GM23338 (cell line): ENCODE results near the gene VEGFC. TPM values are rescaled to one million over a fixed set of nuclear protein-coding genes. Genes with fewer than 3 reads are reported as not detected.

Experiments
- ATAC-seq: fragments of 200-7000 bp; cut with Tn5 transposase; 3 replicates; pipeline ENCODE4 v1.9.1; 2020
- DNase-seq: peaks from one replicate; pipeline ENCODE4 v3.0.0-alpha.2; 2015; ENCODE audit warnings: low spot score
- H2AFZ ChIP-seq: fragments of 200-600 bp; sonication (generic); 2 replicates; pipeline ENCODE4 v1.8.0; 2016; ENCODE audit warnings: antibody characterized with exemption, mild to moderate bottlenecking, moderate library complexity
- H3F3A ChIP-seq: fragments of 200-600 bp; sonication (generic); replicated peaks from 2 replicates; pipeline ENCODE4 v1.8.0; 2017; ENCODE audit warnings: antibody characterized with exemption, mixed run types, low read depth
- H3K27ac ChIP-seq: fragments of 200-600 bp; sonication (generic); 2 replicates; pipeline ENCODE4 v1.6.1; 2016; ENCODE audit warnings: low read depth
- H3K27me3 ChIP-seq: fragments of 200-600 bp; sonication (generic); 2 replicates; pipeline ENCODE4 v1.8.0; 2016; ENCODE audit warnings: mild to moderate bottlenecking, mixed run types, moderate library complexity; ENCODE audit not compliant: insufficient read depth
- H3K36me3 ChIP-seq: fragments of 200-600 bp; sonication (generic); 2 replicates; pipeline ENCODE4 v1.8.0; 2016; ENCODE audit warnings: mild to moderate bottlenecking; ENCODE audit not compliant: insufficient read depth
- H3K4me1 ChIP-seq: fragments of 200-600 bp; sonication (generic); 2 replicates; pipeline ENCODE4 v1.8.0; 2016; ENCODE audit warnings: mild to moderate bottlenecking, moderate library complexity; ENCODE audit not compliant: insufficient read depth
- H3K4me2 ChIP-seq: fragments of 200-600 bp; sonication (generic); 2 replicates; pipeline ENCODE4 v1.7.1; 2017; ENCODE audit warnings: mixed run types
- H3K4me3 ChIP-seq: fragments of 200-600 bp; sonication (generic); 2 replicates; pipeline ENCODE4 v1.6.1; 2016; ENCODE audit warnings: mixed run types
- H3K79me2 ChIP-seq: fragments of 200-600 bp; sonication (generic); replicated peaks from 2 replicates; pipeline ENCODE4 v1.8.0; 2017; ENCODE audit warnings: mild to moderate bottlenecking; ENCODE audit not compliant: insufficient read depth
- H3K9me2 ChIP-seq: fragments of 200-600 bp; sonication (generic); 2 replicates; pipeline ENCODE4 v1.8.0; 2017; ENCODE audit not compliant: insufficient read depth
- H4K20me1 ChIP-seq: fragments of 200-600 bp; sonication (generic); replicated peaks from 2 replicates; pipeline ENCODE4 v1.8.0; 2017; ENCODE audit warnings: mild to moderate bottlenecking; ENCODE audit not compliant: insufficient read depth
- H3K27ac Mint-ChIP-seq: 2 replicates; pipeline ENCODE4 v1.8.0; 2020; ENCODE audit warnings: inconsistent platforms, mild to moderate bottlenecking, moderate library complexity, mixed read lengths
- H3K27me3 Mint-ChIP-seq: 3 replicates; pipeline ENCODE4 v1.8.0; 2022; ENCODE audit warnings: low read depth, mild to moderate bottlenecking, moderate library complexity, mixed read lengths, inconsistent platforms; ENCODE audit not compliant: insufficient read depth, poor library complexity
- H3K36me3 Mint-ChIP-seq: 3 replicates; pipeline ENCODE4 v1.8.0; 2021; ENCODE audit warnings: low read depth, mild to moderate bottlenecking, inconsistent platforms, moderate library complexity, mixed read lengths
- H3K4me1 Mint-ChIP-seq: 3 replicates; pipeline ENCODE4 v1.8.0; 2020; ENCODE audit warnings: mild to moderate bottlenecking, inconsistent platforms, mixed read lengths
- H3K4me3 Mint-ChIP-seq: 3 replicates; pipeline ENCODE4 v1.8.0; 2021; ENCODE audit warnings: moderate library complexity, mild to moderate bottlenecking, inconsistent platforms, mixed read lengths
- H3K9me3 Mint-ChIP-seq: 3 replicates; pipeline ENCODE4 v1.8.0; 2020; ENCODE audit warnings: moderate library complexity, mild to moderate bottlenecking, inconsistent platforms, mixed read lengths
- CREB1 ChIP-seq: fragments of 250-450 bp; sonication (Bioruptor Pico); IDR thresholded peaks from 2 replicates; pipeline ENCODE4 v1.5.0; 2020; ENCODE audit warnings: low read depth, mild to moderate bottlenecking, moderate library complexity
- EZH2 ChIP-seq: fragments of 200-600 bp; sonication (generic); IDR thresholded peaks from one replicate; pipeline ENCODE4 v1.8.0; 2017; ENCODE audit warnings: antibody characterized with exemption, mild to moderate bottlenecking, low read depth; ENCODE audit not compliant: unreplicated experiment
- JUNB ChIP-seq: IDR thresholded peaks from one replicate; pipeline ENCODE4 v1.6.1; 2016; ENCODE audit warnings: antibody characterized with exemption; ENCODE audit not compliant: unreplicated experiment
- NANOG ChIP-seq: IDR thresholded peaks from 2 replicates; pipeline ENCODE4 v1.6.1; 2016; ENCODE audit warnings: antibody characterized with exemption, borderline replicate concordance
- POLR2AphosphoS5 ChIP-seq: IDR thresholded peaks from 2 replicates; pipeline ENCODE4 v1.6.1; 2016; ENCODE audit warnings: antibody characterized with exemption, low read depth
- ZNF331 ChIP-seq: fragments of 250-450 bp; sonication (Bioruptor Pico); IDR thresholded peaks from 2 replicates; pipeline ENCODE4 v1.5.0; 2020; ENCODE audit warnings: low read depth, mild to moderate bottlenecking, moderate library complexity
- ZNF462 ChIP-seq: fragments of 250-450 bp; sonication (Bioruptor Pico); IDR thresholded peaks from 2 replicates; pipeline ENCODE4 v1.5.0; 2020; ENCODE audit warnings: mild to moderate bottlenecking, moderate library complexity
- polyA plus RNA-seq: library from polyadenylated mRNA; unstranded; fragments of >200 nt; fragmentation: Nextera tagmentation; extraction: Ambion mirVana; gene quantifications from 2 replicates; pipeline ENCODE4 v1.2.1, GENCODE V29; 2016
- total RNA-seq: library from RNA; depleted of rRNA; stranded (reverse); fragments of >200 nt; shearing (Covaris generic); gene quantifications from 2 replicates; pipeline ENCODE4 v1.2.3, GENCODE V29; 2014
- TF ChIP-seq, protein P1 (sequence below): IDR thresholded peaks from 2 replicates; pipeline ENCODE4 v1.6.1; 2016; ENCODE audit warnings: antibody characterized with exemption
- TF ChIP-seq, protein P2 (sequence below): IDR thresholded peaks from one replicate; pipeline ENCODE4 v1.6.1; 2018; ENCODE audit warnings: antibody characterized with exemption; ENCODE audit not compliant: unreplicated experiment

The VEGFC gene
- total and polyA plus RNA-seq, 2 experiments from 2014 or later: 0.87 to 1.1 TPM

DNA sequence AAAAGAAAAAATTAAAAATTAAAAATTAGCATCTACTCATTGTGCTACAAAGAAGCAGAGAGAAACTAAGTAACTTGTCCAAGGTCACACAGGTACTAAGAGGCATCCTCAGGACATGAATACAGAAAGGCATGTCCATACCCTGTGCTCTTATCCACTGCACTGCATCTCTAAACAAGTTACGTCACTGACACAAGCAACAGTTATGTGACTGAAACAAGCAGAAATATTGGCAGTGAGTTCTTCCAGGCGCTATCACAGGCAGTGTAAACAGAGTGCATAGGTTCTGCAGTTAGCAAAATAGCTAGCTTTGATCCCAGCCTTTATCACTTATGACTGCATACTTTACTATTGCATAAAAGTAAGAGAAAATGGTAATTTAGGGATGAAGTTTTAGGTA is 7.9 kb downstream of the VEGFC start:
- Histone ChIP-seq H3K4me1 (no peaks in the 10 kb centered on the region), H3K4me3 (no peak overlapping the region), H3F3A (no peaks in the 10 kb centered on the region), H3K36me3 (no peaks in the 10 kb centered on the region), H4K20me1 (no peaks in the 10 kb centered on the region), H3K27ac (no peak overlapping the region), H3K4me2 (no peak overlapping the region), H2AFZ (no peak overlapping the region), H3K79me2 (no peaks in the 10 kb centered on the region), H3K9me2 (no peaks in the 10 kb centered on the region), H3K27me3 (no peaks in the 10 kb centered on the region)
- peaks cover 9% of the 10 kb centered on the region; the same call in 2 of the 3 replicates for H3K4me1 Mint-ChIP-seq
- H3K36me3 Mint-ChIP-seq: no peaks in the 10 kb centered on the region
- DNase-seq: no peak
- TF ChIP-seq POLR2AphosphoS5 (no peak), JUNB (no peak), NANOG (no peak), CREB1 (no peak), ZNF462 (CRISPR knock-in tag) (no peak), EZH2 (no peak), ZNF331 (no peak)
- TF ChIP-seq, protein P1, sequence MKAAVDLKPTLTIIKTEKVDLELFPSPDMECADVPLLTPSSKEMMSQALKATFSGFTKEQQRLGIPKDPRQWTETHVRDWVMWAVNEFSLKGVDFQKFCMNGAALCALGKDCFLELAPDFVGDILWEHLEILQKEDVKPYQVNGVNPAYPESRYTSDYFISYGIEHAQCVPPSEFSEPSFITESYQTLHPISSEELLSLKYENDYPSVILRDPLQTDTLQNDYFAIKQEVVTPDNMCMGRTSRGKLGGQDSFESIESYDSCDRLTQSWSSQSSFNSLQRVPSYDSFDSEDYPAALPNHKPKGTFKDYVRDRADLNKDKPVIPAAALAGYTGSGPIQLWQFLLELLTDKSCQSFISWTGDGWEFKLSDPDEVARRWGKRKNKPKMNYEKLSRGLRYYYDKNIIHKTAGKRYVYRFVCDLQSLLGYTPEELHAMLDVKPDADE: no peak
- TF ChIP-seq, protein P2, sequence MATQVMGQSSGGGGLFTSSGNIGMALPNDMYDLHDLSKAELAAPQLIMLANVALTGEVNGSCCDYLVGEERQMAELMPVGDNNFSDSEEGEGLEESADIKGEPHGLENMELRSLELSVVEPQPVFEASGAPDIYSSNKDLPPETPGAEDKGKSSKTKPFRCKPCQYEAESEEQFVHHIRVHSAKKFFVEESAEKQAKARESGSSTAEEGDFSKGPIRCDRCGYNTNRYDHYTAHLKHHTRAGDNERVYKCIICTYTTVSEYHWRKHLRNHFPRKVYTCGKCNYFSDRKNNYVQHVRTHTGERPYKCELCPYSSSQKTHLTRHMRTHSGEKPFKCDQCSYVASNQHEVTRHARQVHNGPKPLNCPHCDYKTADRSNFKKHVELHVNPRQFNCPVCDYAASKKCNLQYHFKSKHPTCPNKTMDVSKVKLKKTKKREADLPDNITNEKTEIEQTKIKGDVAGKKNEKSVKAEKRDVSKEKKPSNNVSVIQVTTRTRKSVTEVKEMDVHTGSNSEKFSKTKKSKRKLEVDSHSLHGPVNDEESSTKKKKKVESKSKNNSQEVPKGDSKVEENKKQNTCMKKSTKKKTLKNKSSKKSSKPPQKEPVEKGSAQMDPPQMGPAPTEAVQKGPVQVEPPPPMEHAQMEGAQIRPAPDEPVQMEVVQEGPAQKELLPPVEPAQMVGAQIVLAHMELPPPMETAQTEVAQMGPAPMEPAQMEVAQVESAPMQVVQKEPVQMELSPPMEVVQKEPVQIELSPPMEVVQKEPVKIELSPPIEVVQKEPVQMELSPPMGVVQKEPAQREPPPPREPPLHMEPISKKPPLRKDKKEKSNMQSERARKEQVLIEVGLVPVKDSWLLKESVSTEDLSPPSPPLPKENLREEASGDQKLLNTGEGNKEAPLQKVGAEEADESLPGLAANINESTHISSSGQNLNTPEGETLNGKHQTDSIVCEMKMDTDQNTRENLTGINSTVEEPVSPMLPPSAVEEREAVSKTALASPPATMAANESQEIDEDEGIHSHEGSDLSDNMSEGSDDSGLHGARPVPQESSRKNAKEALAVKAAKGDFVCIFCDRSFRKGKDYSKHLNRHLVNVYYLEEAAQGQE: no peak
- no peaks in the 10 kb centered on the region for H3K9me3 Mint-ChIP-seq
- H3K27me3 Mint-ChIP-seq: no peaks in the 10 kb centered on the region
- no peak overlapping the region for H3K4me3 Mint-ChIP-seq
- ATAC-seq: no peak
- no peak overlapping the region for H3K27ac Mint-ChIP-seq
